AG04450 (cell line): Measurements from ENCODE around the gene COX7A1. TPM values are rescaled to one million over a fixed set of nuclear protein-coding genes. Genes with fewer than 3 reads are reported as not detected.
A peak's percentile ranks its signal among the peaks of the same experiment; 100 is the strongest.

Experiments used
- CTCF ChIA-PET: fragments of 300-600, 350-600 bp; formaldehyde crosslinking; extraction: SDS; loops from one replicate; lab custom pipeline; 2022; ENCODE audit warnings: antibody characterized with exemption, inconsistent platforms; lab: Charles Lee
- POLR2A ChIA-PET: fragments of 350-600 bp; formaldehyde crosslinking; extraction: SDS; loops from one replicate; lab custom pipeline; 2021; ENCODE audit warnings: antibody characterized with exemption, inconsistent platforms; lab: Yijun Ruan, JAX
- DNase-seq: peaks from one replicate; pipeline ENCODE4 v3.0.0-alpha.2; 2011; ENCODE audit warnings: low read depth, low spot score
- H3K27ac ChIP-seq: one replicate; pipeline ENCODE4 v1.5.1; 2012; ENCODE audit warnings: low read depth, low read length, control low read depth
- H3K27me3 ChIP-seq: one replicate; pipeline ENCODE4 v1.6.0; 2012; ENCODE audit warnings: low read length; ENCODE audit not compliant: control insufficient read depth, insufficient read depth
- H3K4me3 ChIP-seq: 2 replicates; pipeline ENCODE4 v1.5.1; 2011; ENCODE audit warnings: mild to moderate bottlenecking, low read depth, low read length, control low read depth
- H3K9me3 ChIP-seq: 2 replicates; pipeline ENCODE4 v1.5.1; 2012; ENCODE audit warnings: low read length; ENCODE audit not compliant: control insufficient read depth, insufficient read depth
- CTCF ChIP-seq: IDR thresholded peaks from 2 replicates; pipeline ENCODE4 v1.5.1; 2011; ENCODE audit warnings: low read depth, low read length, control low read depth, inconsistent platforms
- polyA plus RNA-seq: library from polyadenylated mRNA; depleted of rRNA; stranded (reverse); fragments of >200 nt; gene quantifications from 2 replicates; pipeline ENCODE4 v1.2.3, GENCODE V29; 2011

The COX7A1 gene
- polyA plus RNA-seq, 1 experiment = 15.0 TPM

GRCh38 chr19:36120092-36120983 is 31.9 kb downstream of the COX7A1 start:
- H3K4me3 ChIP-seq = no peak overlapping the region
- CTCF ChIA-PET = no interaction called here
- no peaks in the 10 kb centered on the region for H3K9me3 ChIP-seq
- POLR2A ChIA-PET = interaction anchor here (0.5 kb wide), 1 partner anchor 12 kb away, joined by 4 read pairs; no protein-coding TSS in a partner anchor
- H3K27ac ChIP-seq = no peak overlapping the region
- DNase-seq = no peak
- no peak for TF ChIP-seq CTCF
- no peaks in the 10 kb centered on the region for H3K27me3 ChIP-seq

DNA sequence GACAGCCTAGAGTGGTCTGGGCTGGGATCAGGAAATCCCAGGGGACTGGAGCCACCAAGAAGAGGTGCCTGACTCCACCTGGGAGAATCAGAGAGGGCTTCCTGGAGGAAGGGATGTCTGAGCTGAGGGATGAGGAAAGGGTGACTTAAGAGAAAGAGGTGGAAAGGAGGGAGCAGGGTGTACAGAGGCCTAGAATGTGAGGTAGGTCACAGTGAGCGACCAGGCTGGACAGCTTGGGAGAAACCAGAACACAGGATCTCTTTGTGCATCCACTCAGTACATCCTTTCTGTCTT is 36.0 kb downstream of the COX7A1 start:
- POLR2A ChIA-PET = no interaction called here

GRCh38 chr19:36115453-36116343 is 36.5 kb downstream of the COX7A1 start, which contains the start of gene TBCB:
Gene TBCB (plus strand): TSS chr19:36115468. CDS start chr19:36115561, 93 bp downstream.
- peak within 1 kb of the TSS; percentile 78 for H3K27ac ChIP-seq
- ChIA-PET CTCF (interaction anchor here (0.7 to 2.8 kb wide), 4 partner anchors 12 to 116 kb away, joined by 4 to 7 read pairs (median 5); no protein-coding TSS in a partner anchor), POLR2A (interaction anchor here (0.7 to 1.3 kb wide), 6 partner anchors 9 to 85 kb away, joined by 3 to 25 read pairs (median 3); no protein-coding TSS in a partner anchor)
- no peak for DNase-seq
- no peaks in the 10 kb centered on the region; the same call in 1 of the 2 replicates for H3K9me3 ChIP-seq
- no peaks in the 10 kb centered on the region for H3K27me3 ChIP-seq
- H3K4me3 ChIP-seq = peak within 1 kb of the TSS; percentile 96
- TF ChIP-seq CTCF = no peak

More for the DNA sequence above, 36.0 kb downstream of the COX7A1 start:
- DNase-seq = no peak
- CTCF ChIA-PET = interaction anchor here (0.8 to 2.8 kb wide), 2 partner anchors 54 to 117 kb away, joined by 4 to 6 read pairs; no protein-coding TSS in a partner anchor
- Histone ChIP-seq H3K9me3 (no peaks in the 10 kb centered on the region; the same call in 1 of the 2 replicates), H3K27me3 (no peaks in the 10 kb centered on the region), H3K4me3 (peak overlapping the region; percentile 81), H3K27ac (no peak overlapping the region)
- no peak for TF ChIP-seq CTCF

GRCh38 chr19:36114721-36115452 is 37.4 kb downstream of the COX7A1 start, which contains the start of gene POLR2I:
Gene POLR2I (minus strand): TSS chr19:36114875. CDS start chr19:36114856, 19 bp downstream.
- H3K27me3 ChIP-seq = no peaks in the 10 kb centered on the region
- peak within 1 kb of the TSS; percentile 78 for H3K27ac ChIP-seq
- H3K4me3 ChIP-seq = peak within 1 kb of the TSS; percentile 96
- ChIA-PET POLR2A (interaction anchor here (0.6 to 1.3 kb wide), 8 partner anchors 9 to 100 kb away, joined by 3 to 25 read pairs (median 3); partner anchors contain the start of gene ZNF565), CTCF (interaction anchor here (0.7 to 2.8 kb wide), 3 partner anchors 13 to 55 kb away, joined by 4 to 7 read pairs (median 6); no protein-coding TSS in a partner anchor)
- TF ChIP-seq CTCF = no peak
- no peaks in the 10 kb centered on the region; the same call in 1 of the 2 replicates for H3K9me3 ChIP-seq
- DNase-seq = peak; percentile 99
